HG03097 (cell line): ENCODE data around the gene NCAPH2.

ENCODE experiments used
- ATAC-seq: cut with Tn5 transposase; IDR thresholded peaks from one replicate; pipeline ENCODE4 v1.9.1; 2021; ENCODE audit not compliant: unreplicated experiment, low FRiP score

NCAPH2 gene

GRCh38 chr22:50568626-50569025, 60.6 kb downstream of the NCAPH2 start:
- no peak for ATAC-seq

GRCh38 chr22:50569041-50569459, 61.0 kb downstream of the NCAPH2 start:
- ATAC-seq: no peak

- no peak for ATAC-seq
Observed at GRCh38 chr22:50569896-50570535, 62.0 kb downstream of the NCAPH2 start.

- ATAC-seq: no peak
Observed at GRCh38 chr22:50570861-50571260, 62.8 kb downstream of the NCAPH2 start.

- ATAC-seq: no peak
Observed at GRCh38 chr22:50571264-50572175, 63.5 kb downstream of the NCAPH2 start.

- ATAC-seq: no peak
Observed at GRCh38 chr22:50572965-50573364, 64.9 kb downstream of the NCAPH2 start.

GRCh38 chr22:50573491-50574382, 65.7 kb downstream of the NCAPH2 start:
- ATAC-seq: no peak

GRCh38 chr22:50574383-50574755, 66.3 kb downstream of the NCAPH2 start:
- no peak for ATAC-seq
